DMS53 (cell line): ENCODE data around the gene SLC1A2.

Experiments used
- DNase-seq: peaks from one replicate; lab custom pipeline; 2025; lab: John Stamatoyannopoulos, UW

The SLC1A2 gene

DNA sequence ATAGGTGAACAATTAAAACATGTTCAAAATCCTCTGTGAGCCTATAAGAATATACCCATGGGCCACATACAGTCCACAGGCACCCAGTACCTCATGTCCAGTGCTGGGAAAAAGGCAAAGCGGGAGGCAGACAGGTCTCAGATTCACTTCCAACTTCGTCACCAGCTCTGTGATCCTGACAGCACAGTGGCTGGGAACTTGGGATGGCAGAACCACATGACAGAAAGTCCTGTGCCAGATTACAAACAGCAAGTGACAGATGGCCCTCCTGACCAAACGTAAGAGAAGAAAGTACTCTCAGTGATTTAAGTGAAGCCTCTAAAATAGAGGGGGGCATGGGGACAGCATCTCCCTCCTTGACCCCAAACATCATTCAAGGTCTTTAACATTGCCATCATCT, 5.8 kb downstream of the SLC1A2 start:
- DNase-seq: no peak

DNA sequence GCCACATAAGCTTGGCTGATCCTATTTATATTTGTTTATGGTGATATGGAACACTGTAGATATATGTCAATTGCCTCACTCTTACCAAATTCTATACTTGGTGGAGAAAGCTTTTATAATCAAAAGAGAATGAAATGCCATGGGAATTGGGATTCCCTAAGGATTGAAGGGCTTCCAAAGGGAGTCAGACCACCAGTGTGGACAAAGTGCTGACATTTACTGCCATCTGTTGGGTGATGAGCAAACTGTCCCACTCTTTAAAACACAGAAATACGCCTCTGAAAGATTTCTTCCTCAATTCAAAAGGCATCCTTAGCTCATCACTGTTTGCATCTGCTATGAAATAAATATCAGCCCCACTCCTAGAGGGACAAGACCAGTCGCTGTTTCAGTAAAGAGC, 7.1 kb downstream of the SLC1A2 start:
- DNase-seq: peak; percentile 24

DNA sequence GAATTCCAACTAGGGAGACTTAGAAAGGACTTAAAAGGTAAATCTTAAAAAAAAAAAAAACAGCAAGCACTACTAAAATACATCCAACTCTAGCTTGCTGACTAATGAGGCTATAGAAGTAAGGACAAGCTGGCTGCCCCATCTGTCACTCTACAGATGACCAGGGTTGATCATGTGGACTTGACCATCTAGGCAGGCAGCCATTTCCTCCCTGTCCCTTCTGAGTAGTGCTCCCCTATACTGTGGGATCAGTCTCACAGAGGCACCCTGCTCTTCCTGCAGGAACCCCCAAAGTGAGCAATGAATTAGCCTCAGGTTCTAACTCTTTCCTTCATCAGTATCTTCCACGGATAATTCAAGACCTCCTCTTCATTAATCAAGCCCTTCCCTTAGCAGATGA, 12.3 kb downstream of the SLC1A2 start:
- DNase-seq: no peak

DNA sequence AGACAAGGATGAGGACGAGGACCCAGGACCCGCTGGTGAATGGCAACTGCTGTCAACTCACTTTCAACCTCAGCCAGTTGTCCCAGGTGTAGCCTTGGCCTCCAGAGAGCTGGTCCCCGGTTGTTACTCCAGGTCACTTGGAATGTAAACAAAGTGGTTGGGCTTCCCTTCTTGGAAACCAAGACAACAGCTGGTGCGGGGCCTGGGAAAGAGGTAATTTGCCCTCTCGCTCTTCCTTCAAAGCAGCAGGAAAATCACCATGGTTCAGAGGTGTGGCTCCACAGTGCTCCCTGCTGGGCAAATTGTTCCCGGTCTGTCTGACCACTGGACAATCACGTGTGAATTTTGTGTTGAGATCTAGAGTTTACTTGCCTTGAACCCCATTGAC, 15.0 kb downstream of the SLC1A2 start:
- DNase-seq: peak; percentile 22

DNA sequence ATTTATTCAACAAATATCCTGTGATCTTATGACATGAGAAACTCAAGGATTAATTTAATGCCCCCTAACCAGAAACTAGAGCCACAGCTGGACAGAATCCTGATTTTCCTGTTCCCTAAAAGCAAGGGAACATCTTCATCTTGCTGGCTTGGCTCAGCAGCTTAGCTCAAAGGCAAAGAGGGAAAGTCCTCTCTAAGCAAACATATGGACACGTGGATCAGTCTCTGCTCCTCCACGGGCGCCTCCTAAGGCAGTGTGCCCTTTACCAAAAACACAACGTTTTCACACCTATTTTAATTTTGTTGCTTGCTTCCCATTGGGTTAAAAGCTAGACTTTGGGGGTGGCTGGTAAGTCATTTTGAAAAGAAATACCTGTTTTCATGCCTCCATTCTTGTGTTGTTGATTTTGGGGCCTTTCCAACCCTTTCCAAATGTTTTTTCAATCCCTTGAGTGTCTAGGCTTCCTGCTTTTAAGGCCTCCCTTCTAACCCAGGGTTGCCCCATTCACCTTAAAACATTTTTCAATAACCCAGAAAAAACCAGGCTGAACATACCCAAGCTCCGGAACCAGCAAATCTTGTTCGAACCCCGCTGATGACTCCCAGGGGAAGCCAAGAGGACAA, 15.5 kb downstream of the SLC1A2 start:
- no peak for DNase-seq

GRCh38 chr11:35402751-35403660, 16.4 kb downstream of the SLC1A2 start:
- DNase-seq: no peak

DNA sequence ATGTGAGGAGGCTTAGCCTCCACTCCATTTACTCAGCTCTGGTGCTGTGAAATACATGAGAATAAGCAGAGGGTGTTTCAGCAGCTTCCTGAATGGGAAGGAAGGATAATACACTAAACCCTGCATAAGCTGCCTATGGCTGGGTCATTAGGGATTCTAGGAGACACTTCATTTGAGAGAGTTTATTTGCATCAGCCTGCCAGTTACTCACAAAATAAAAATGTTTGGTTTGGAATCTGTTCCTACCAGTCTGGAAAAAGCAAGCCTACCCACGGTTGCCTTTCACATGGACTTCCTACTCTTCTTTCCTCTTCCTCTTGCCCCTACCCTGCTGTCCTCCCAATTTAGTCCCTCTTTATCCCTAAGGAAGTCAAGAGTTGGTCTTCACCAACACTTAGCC, 20.5 kb downstream of the SLC1A2 start:
- no peak for DNase-seq

- DNase-seq: no peak
Observed at GRCh38 chr11:35394941-35395340, 24.4 kb downstream of the SLC1A2 start.

DNA sequence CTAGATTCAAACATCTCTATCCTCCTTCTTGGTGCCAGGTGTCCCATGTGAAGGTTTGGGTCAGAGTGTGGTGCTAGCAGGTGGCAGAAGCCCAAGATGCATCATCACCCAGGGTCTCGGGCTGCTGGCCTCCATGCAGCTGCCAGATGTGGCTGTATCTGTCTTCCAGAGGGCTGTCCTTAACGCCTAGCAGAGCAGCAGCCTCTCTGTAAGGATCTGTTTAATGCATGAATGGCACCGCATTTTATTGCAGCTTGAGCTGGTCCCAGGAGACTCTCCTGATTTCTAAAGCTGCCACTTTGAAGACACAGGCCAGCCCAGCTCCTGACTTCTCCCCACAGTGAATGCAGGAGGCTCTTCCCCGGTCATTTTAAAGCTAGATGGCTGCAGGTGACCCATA, 26.3 kb downstream of the SLC1A2 start:
- DNase-seq: no peak

GRCh38 chr11:35391922-35392688, 27.3 kb downstream of the SLC1A2 start:
- DNase-seq: peak; percentile 78

DNA sequence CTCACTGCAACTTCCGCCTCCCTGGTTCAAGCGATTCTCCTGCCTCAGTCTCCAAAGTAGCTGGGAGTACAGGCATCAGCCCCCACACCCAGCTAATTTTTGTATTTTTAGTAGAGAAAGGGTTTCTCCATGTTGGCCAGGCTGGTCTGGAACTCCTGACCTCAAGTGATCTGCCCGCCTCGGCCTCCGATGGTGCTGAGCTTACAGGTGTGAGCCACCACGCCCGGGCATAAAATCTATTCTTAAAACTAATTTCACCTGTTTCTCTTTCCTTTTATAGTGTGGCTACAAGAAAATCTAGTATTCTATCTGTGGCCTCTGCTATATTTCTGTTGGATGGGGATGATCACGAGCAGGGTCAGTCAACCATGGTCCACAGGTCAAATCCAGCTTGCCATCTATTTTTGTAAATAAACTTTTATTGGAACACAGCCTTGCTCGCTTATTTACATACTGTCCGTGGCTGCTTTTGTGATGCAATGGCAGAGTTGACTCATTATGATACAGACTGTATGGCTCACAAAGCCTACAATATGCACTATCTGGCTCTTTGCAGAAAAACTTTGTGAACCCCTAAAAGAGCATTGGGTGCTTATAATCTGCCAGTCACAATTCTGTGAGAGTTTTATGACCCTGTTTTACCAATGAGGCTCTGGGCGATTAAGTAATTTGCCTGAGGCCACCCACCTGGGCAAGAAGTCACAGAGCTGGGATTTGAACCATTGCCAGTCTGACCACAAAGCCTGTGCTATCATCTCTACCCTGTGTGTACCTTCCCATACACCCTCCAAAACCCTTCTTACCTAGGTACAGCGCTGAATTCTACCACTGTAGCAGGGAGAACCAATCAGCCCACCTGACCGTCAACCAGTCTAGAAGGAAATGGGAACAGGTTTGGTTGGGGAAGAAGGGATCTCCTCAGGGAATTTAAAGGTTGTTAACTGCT, 28.3 kb downstream of the SLC1A2 start:
- peak; percentile 65 for DNase-seq

DNA sequence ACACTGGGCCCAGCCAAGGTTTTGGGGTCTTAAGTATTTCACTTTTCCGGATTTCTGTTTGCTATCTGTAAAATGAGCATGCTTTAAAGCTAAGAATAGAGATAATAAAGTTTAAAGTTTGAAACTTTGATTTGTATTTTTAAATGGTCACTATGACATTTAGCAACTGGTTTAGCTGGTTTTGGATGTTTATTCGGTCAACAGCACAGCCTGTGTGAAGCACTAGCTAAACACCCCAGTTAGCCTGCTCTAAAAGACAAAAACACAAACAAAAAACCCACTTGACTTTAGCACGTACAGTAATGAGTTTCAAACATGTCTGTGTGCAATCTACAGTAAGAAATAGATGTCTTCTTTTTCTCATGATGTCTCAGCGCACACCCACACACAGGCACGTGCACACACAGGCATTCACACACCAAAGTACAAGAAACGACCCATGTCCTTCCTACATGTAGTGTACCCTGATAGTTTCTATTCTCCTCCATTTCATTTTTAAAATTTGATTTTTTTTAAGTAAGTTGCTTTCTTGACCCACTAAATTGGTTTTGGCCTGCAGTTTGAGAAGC, 29.4 kb downstream of the SLC1A2 start:
- DNase-seq: peak; percentile 86

GRCh38 chr11:35389112-35389511, 30.2 kb downstream of the SLC1A2 start:
- peak; percentile 3 for DNase-seq

DNA sequence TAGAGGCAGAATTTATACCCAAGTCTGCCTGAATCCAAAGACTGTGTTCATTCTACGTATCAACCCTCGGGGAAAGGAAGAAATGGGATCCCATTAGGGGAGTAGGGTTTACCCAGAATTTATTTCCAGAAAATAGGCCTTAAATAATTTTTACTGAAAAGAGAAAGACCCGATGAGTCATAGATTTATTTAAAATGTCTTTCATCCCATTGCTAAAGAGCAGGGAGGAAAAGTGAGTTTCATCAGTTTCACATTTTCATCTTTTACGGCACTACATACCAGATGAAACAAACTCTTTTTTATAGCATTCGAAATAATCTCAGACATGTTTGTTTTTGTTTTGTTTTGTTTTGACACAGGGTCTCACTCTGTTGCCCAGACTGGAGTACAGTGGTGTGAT, 31.3 kb downstream of the SLC1A2 start:
- no peak for DNase-seq

GRCh38 chr11:35387111-35387982, 32.0 kb downstream of the SLC1A2 start:
- peak; percentile 50 for DNase-seq

DNA sequence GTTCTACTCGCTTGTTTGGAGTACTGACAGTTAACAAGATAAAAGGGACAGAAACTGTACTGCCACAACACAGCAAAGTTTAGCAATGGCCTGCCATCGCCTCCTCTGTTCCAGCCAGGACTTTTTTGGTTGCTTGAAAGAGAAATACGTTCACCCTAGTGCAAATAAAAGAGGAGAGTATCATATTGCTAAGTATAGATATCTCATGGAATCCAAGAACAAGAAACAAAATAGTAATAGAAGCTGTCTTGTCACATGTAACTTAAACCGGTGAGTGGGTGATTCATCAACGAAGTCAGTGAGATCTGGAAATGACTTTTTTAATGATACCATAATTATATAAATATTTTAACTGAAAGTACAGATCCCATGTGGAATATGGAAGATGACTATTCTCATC, 35.4 kb downstream of the SLC1A2 start:
- DNase-seq: no peak

GRCh38 chr11:35381709-35382322, 37.5 kb downstream of the SLC1A2 start:
- no peak for DNase-seq

DNA sequence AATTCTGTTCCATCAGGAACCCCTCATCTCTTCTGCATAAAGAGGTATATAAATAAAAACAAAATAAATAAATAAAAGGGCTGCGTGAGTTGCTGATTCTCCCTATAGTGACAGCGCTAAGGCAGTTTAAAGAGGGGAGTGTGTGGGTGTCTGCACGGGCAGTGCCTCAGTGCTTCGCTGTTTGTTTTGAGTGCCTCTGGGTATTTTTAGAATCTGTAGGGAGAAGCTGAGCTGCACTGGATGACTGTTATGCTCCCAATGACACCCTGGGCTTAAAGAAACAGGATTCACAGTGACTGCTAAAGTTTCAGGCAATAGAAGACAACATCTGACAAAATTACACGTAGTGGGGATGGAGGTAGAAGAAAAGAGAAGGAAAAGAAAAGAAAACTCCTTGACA, 38.8 kb downstream of the SLC1A2 start:
- DNase-seq: no peak

- no peak for DNase-seq
Observed at GRCh38 chr11:35377262-35377661, 42.1 kb downstream of the SLC1A2 start.

GRCh38 chr11:35376613-35377012, 42.7 kb downstream of the SLC1A2 start:
- DNase-seq: no peak
